MM.1S (cell line): ENCODE results near the gene FBXO44.

Experiments used
- DNase-seq: peaks from one replicate; pipeline ENCODE4 v3.0.0-alpha.2; 2015
- H2AFZ ChIP-seq: fragments of 300-600 bp; sonication (generic); 2 replicates; pipeline ENCODE4 v1.6.0; 2016; ENCODE audit warnings: antibody characterized with exemption, low read length
- H3F3A ChIP-seq: fragments of 300-600 bp; sonication (generic); 2 replicates; pipeline ENCODE4 v1.6.1; 2016; ENCODE audit warnings: mild to moderate bottlenecking, antibody characterized with exemption, low read length, moderate library complexity, mixed read lengths; ENCODE audit not compliant: insufficient read depth
- H3K27ac ChIP-seq: fragments of 300-600 bp; sonication (generic); 2 replicates; pipeline ENCODE4 v1.5.1; 2016; ENCODE audit warnings: mild to moderate bottlenecking, low read length
- H3K27me3 ChIP-seq: fragments of 300-600 bp; sonication (generic); replicated peaks from 2 replicates; pipeline ENCODE4 v1.6.0; 2016; ENCODE audit warnings: low read length; ENCODE audit not compliant: insufficient read depth
- H3K36me3 ChIP-seq: fragments of 300-600 bp; sonication (generic); replicated peaks from 2 replicates; pipeline ENCODE4 v1.6.1; 2016; ENCODE audit warnings: mild to moderate bottlenecking, low read length, mixed read lengths; ENCODE audit not compliant: insufficient read depth
- H3K4me1 ChIP-seq: fragments of 300-600 bp; sonication (generic); 2 replicates; pipeline ENCODE4 v1.6.1; 2016; ENCODE audit warnings: low read length, mixed read lengths
- H3K4me2 ChIP-seq: fragments of 300-600 bp; sonication (generic); 2 replicates; pipeline ENCODE4 v1.6.0; 2016; ENCODE audit warnings: low read depth, low read length
- H3K4me3 ChIP-seq: fragments of 300-600 bp; sonication (generic); 2 replicates; pipeline ENCODE4 v1.5.1; 2016; ENCODE audit warnings: low read length, mixed read lengths
- H3K79me2 ChIP-seq: fragments of 300-600 bp; sonication (generic); 2 replicates; pipeline ENCODE4 v1.6.1; 2016; ENCODE audit warnings: mixed run types, low read length, mixed read lengths
- H3K9ac ChIP-seq: fragments of 300-600 bp; sonication (generic); 2 replicates; pipeline ENCODE4 v1.6.1; 2016; ENCODE audit warnings: low read length, mixed read lengths
- H3K9me2 ChIP-seq: fragments of 300-600 bp; sonication (generic); replicated peaks from 2 replicates; pipeline ENCODE4 v1.6.1; 2016; ENCODE audit warnings: mild to moderate bottlenecking, low read length, mixed read lengths; ENCODE audit not compliant: insufficient read depth
- H3K9me3 ChIP-seq: fragments of 300-600 bp; sonication (generic); replicated peaks from 2 replicates; pipeline ENCODE4 v1.6.1; 2016; ENCODE audit warnings: mild to moderate bottlenecking, low read length, mixed read lengths; ENCODE audit not compliant: insufficient read depth
- H4K20me1 ChIP-seq: fragments of 300-600 bp; sonication (generic); 2 replicates; pipeline ENCODE4 v1.6.1; 2016; ENCODE audit warnings: mild to moderate bottlenecking, low read length, moderate library complexity, mixed read lengths; ENCODE audit not compliant: insufficient read depth
- EZH2 ChIP-seq: fragments of 300-600 bp; sonication (generic); optimal IDR thresholded peaks from 2 replicates; pipeline ENCODE3; 2017; ENCODE audit warnings: low read depth, mild to moderate bottlenecking, antibody characterized with exemption, low read length, mixed read lengths
- EZH2phosphoT487 ChIP-seq: fragments of 300-600 bp; sonication (generic); IDR thresholded peaks from 2 replicates; pipeline ENCODE4 v1.6.1; 2018; ENCODE audit warnings: antibody characterized with exemption, low read length
- TF ChIP-seq, protein P1 (sequence below): fragments of 300-600 bp; sonication (generic); IDR thresholded peaks from 2 replicates; pipeline ENCODE4 v1.5.1; 2016; ENCODE audit warnings: antibody characterized with exemption, low read length, mixed read lengths

FBXO44 gene

DNA sequence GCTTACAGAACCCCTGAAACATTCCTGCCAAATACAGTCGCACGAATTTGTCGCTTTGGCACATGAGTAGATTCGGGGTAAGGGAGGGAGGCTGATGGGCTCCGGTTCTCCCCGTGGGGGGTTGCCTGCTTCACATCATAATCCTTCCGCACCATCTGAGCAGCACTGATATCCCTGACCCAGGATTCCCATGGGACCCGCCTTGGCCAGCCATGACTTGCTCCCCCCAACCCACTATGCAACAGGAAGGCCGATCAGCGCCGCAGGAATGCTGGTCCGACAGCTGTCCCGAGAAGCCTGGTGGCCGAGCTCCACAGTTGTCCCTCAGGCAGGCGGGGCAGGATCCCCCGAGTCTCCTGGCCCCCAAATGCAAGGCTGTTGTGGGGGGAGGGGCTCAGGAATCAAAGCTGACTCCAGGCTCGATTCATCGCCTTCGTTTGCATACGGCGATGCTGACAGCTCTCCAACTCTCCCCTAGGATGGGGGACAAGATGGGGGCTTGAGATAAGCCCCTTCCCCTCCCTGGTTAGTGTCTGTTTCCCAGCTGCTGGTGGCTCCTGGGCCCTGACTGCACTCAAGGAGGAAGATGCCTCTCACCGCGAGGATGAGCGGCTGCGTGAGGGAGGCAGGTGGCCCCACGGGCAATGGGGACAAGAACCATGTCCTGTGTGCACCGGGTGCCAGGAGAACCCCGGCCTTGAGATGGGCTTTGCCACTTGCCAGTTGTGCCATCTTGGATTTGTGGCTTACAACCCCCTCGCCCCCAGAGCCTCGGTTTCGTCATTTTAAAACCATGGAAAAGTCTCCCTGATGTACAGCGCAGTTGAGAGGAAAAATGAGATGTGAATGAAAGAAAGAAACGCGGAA lies 46.2 kb downstream of the FBXO44 start:
- no peaks in the 10 kb centered on the region for H3K79me2 ChIP-seq
- H3K27ac ChIP-seq, result no peak overlapping the region
- H3K4me2 ChIP-seq, result no peak overlapping the region
- H3K4me3 ChIP-seq, result no peak overlapping the region
- H4K20me1 ChIP-seq, result no peaks in the 10 kb centered on the region
- peaks cover 87% of the 10 kb centered on the region for H3K27me3 ChIP-seq
- H3F3A ChIP-seq, result no peaks in the 10 kb centered on the region
- no peak overlapping the region for H2AFZ ChIP-seq
- H3K9me2 ChIP-seq, result no peaks in the 10 kb centered on the region
- H3K9ac ChIP-seq, result no peak overlapping the region
- no peaks in the 10 kb centered on the region for H3K9me3 ChIP-seq
- no peak for DNase-seq
- TF ChIP-seq EZH2phosphoT487, result no peak
- no peak for TF ChIP-seq EZH2
- TF ChIP-seq, protein P1, sequence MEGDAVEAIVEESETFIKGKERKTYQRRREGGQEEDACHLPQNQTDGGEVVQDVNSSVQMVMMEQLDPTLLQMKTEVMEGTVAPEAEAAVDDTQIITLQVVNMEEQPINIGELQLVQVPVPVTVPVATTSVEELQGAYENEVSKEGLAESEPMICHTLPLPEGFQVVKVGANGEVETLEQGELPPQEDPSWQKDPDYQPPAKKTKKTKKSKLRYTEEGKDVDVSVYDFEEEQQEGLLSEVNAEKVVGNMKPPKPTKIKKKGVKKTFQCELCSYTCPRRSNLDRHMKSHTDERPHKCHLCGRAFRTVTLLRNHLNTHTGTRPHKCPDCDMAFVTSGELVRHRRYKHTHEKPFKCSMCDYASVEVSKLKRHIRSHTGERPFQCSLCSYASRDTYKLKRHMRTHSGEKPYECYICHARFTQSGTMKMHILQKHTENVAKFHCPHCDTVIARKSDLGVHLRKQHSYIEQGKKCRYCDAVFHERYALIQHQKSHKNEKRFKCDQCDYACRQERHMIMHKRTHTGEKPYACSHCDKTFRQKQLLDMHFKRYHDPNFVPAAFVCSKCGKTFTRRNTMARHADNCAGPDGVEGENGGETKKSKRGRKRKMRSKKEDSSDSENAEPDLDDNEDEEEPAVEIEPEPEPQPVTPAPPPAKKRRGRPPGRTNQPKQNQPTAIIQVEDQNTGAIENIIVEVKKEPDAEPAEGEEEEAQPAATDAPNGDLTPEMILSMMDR, result no peak
- H3K4me1 ChIP-seq, result no peaks in the 10 kb centered on the region
- no peaks in the 10 kb centered on the region for H3K36me3 ChIP-seq

DNA sequence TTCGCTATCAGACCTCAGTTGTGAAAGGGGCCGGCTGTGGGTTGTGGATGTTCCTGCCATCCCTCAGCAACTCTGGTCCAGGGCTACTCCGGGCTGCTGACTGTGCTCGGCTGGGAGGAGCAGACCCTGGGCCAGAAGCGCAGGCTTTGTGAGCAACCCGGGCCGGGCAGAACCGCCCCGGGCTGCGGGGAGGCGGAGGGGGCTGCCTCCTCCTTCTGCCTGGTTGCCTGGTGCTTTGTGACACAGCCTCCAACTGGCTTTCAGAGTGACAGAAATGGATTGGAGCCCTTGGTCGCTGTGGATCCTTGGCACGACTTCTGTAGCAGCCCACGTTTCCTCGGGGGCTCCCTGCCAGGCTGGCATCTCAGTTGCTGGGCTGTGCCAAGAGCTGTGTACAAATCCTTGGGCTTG lies 46.9 kb downstream of the FBXO44 start:
- Histone ChIP-seq H2AFZ (no peak overlapping the region), H3K9me2 (no peaks in the 10 kb centered on the region), H3K36me3 (no peaks in the 10 kb centered on the region), H3K4me1 (no peaks in the 10 kb centered on the region), H3F3A (no peaks in the 10 kb centered on the region), H3K4me3 (no peak overlapping the region), H3K79me2 (no peaks in the 10 kb centered on the region), H3K27ac (no peak overlapping the region), H3K4me2 (no peak overlapping the region), H3K9me3 (no peaks in the 10 kb centered on the region), H3K27me3 (peaks cover 91% of the 10 kb centered on the region), H3K9ac (no peak overlapping the region), H4K20me1 (no peaks in the 10 kb centered on the region)
- TF ChIP-seq EZH2 (no peak), EZH2phosphoT487 (no peak)
- TF ChIP-seq, protein P1, result no peak
- DNase-seq, result no peak

DNA sequence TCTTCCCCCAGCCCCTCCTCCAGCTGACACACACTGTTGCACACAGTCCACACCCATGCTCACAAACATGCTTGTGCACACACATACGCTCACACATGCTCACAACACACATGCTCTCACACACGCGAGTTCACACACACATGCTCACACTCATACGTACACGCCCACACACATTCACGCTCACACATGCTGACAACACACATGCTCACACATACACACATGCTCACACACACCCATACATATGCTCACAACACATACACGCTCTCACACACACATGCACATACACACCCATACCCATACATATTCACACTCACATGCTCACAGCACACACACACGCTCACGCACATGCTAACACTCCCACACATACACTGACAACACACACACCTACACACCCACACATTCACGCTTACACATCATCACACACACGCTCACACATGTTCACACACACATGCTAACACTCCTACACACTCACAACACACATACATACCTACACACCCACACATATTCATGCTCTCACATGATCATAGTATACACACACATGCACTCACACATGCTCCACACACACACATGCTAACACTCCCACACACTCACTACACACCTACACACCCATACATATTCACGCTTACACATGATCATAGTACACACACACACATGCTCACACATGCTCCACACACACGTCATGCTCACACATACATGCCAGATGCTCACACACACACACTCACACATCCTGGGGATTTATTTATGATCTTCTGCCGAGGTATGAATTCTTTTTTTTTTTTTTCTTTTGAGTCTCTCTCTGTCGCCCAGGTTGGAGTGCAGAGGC lies 47.5 kb downstream of the FBXO44 start:
- Histone ChIP-seq H3K9me3 (no peaks in the 10 kb centered on the region), H3K4me1 (no peaks in the 10 kb centered on the region), H3K79me2 (no peaks in the 10 kb centered on the region), H3K36me3 (no peaks in the 10 kb centered on the region), H3K4me2 (no peak overlapping the region), H3K27ac (no peak overlapping the region), H3K9ac (no peak overlapping the region), H3K4me3 (no peak overlapping the region), H4K20me1 (no peaks in the 10 kb centered on the region), H3F3A (no peaks in the 10 kb centered on the region), H3K27me3 (peaks cover 89% of the 10 kb centered on the region), H2AFZ (no peak overlapping the region), H3K9me2 (no peaks in the 10 kb centered on the region)
- TF ChIP-seq EZH2phosphoT487 (no peak), EZH2 (no peak)
- TF ChIP-seq, protein P1, result no peak
- DNase-seq, result no peak
